Activated naive CD8-positive, alpha-beta T cell treated with anti-CD3 and anti-CD28 coated beads, Interleukin-2, amount 10 ng/mL, durations not matched to agents 7 days and 5 days (primary cell): Measurements from ENCODE around the gene CEP290. TPM values are rescaled to one million over a fixed set of nuclear protein-coding genes. Genes with fewer than 3 reads are reported as not detected.

Experiments
- ATAC-seq: fragments of 150-1000 bp; cut with Tn5 transposase; one replicate; pipeline ENCODE4 v1.10.0; 2021; ENCODE audit warnings: low read depth, moderate library complexity
- POLR2A ChIA-PET: fragments of 350-600 bp; sonication (Branson Sonifier 250); formaldehyde crosslinking; loops from one replicate; lab custom pipeline; 2021; ENCODE audit warnings: antibody characterized with exemption; lab: Charles Lee
- DNase-seq: peaks from one replicate; pipeline ENCODE4 v3.0.0; 2021
- H3K27ac Mint-ChIP-seq: one replicate; pipeline ENCODE4 v1.8.0; 2022; ENCODE audit warnings: mild to moderate bottlenecking, mixed read lengths
- H3K27me3 Mint-ChIP-seq: one replicate; pipeline ENCODE4 v1.8.0; 2022; ENCODE audit warnings: mild to moderate bottlenecking, moderate library complexity, mixed read lengths
- H3K36me3 Mint-ChIP-seq: one replicate; pipeline ENCODE4 v1.8.0; 2021; ENCODE audit warnings: mild to moderate bottlenecking, mixed read lengths
- H3K4me1 Mint-ChIP-seq: one replicate; pipeline ENCODE4 v1.8.0; 2021; ENCODE audit warnings: mixed read lengths
- H3K4me3 Mint-ChIP-seq: one replicate; pipeline ENCODE4 v1.8.0; 2022; ENCODE audit warnings: mild to moderate bottlenecking, moderate library complexity, mixed read lengths
- H3K9me3 Mint-ChIP-seq: one replicate; pipeline ENCODE4 v1.8.0; 2021; ENCODE audit warnings: mixed read lengths
- total RNA-seq, 2 experiments: library from RNA; stranded (reverse); gene quantifications; one replicate each; pipeline ENCODE4 v1.2.3, GENCODE V29; 2021

The CEP290 gene
- total RNA-seq, 2 experiments from 2014 or later: 13.6 to 18.2 TPM

DNA sequence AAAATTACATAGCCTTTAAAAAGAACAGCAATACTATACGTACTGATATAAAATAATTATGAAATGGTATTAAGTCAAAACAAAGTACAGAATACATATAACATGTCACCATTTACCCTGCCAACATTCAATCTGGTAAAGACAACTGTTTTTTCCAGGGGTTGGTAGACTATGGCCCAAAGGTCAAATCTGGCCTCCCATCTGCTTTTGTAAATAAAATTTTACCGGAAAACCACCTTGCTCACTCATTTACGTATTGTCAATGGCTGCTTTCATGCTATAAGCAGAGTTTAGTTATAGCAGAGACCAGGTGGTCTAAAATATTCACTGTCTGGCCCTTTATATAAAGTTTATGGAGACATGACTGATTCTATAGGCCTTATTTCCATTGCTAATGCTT, 14.0 kb downstream of the CEP290 start:
- ATAC-seq (no peak), DNase-seq (no peak)
- Mint-ChIP-seq H3K27me3 (no peaks in the 10 kb centered on the region), H3K4me1 (no peaks in the 10 kb centered on the region), H3K9me3 (no peaks in the 10 kb centered on the region), H3K36me3 (peaks cover 3% of the 10 kb centered on the region), H3K4me3 (no peak overlapping the region), H3K27ac (no peak overlapping the region)
- POLR2A ChIA-PET: no interaction called here

DNA sequence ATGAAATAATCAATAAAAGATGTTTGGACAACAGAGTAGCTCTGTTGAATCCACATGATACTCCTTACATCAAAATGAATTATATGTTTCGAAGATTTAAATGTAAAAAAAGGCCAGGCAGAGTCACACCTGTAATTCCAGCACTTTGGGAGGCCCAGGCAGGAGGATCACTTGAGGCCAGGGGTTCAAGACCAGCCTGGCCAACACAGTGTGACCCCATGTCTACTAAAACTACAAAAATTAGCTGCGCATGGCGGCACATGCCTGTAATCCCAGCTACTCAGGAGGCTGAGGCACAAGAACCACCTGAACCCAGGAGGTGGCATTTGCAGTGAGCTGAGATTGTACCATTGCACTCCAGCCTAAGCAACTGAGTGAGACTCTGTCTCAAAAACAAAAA, 14.8 kb downstream of the CEP290 start:
- Mint-ChIP-seq H3K9me3 (no peaks in the 10 kb centered on the region), H3K4me3 (no peak overlapping the region), H3K4me1 (no peaks in the 10 kb centered on the region), H3K27me3 (no peaks in the 10 kb centered on the region), H3K36me3 (peaks cover 3% of the 10 kb centered on the region), H3K27ac (no peak overlapping the region)
- POLR2A ChIA-PET: no interaction called here
- ATAC-seq: no peak
- no peak for DNase-seq

DNA sequence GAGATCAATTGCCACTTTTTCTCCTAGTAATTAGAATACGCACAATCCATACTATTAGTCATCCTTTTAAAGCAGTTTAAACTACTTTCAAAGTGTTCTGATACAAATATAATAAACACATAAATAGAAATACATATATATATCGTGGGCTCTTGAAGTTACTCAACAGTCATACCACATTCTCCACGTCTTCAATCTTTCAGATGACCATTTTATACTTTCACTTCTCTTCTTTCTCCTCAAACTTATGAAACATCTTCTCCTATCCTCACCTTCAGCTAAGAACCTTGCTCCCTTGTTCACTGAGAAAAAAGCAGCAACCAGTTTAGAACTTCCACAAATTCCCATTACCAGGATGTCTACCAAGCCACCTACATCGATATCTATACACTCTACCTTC, 19.2 kb downstream of the CEP290 start:
- no peak overlapping the region for H3K27ac Mint-ChIP-seq
- no peaks in the 10 kb centered on the region for H3K4me1 Mint-ChIP-seq
- H3K9me3 Mint-ChIP-seq: no peaks in the 10 kb centered on the region
- H3K27me3 Mint-ChIP-seq: no peaks in the 10 kb centered on the region
- ATAC-seq (no peak), DNase-seq (no peak)
- H3K36me3 Mint-ChIP-seq: peaks cover 2% of the 10 kb centered on the region
- no peak overlapping the region for H3K4me3 Mint-ChIP-seq
- POLR2A ChIA-PET: no interaction called here

DNA sequence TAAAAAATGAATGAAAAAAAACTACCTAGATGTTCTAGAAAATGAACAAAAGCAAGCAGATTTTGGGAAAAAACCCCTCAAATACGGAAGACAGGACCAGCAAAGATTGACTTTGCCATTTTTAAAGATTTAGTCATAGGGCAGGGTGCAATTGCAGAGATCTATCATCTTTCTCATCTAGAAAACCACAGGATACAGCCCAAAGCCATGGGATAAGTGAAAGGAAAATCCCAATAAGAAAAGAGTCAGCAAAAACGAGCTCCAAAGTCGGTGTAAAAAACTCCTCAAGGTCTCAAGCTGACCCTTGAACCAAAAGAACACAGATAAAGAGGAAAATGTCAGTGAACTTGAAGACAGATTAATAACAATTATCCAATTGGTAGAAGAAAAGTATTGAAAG, 28.0 kb downstream of the CEP290 start:
- ATAC-seq: no peak

DNA sequence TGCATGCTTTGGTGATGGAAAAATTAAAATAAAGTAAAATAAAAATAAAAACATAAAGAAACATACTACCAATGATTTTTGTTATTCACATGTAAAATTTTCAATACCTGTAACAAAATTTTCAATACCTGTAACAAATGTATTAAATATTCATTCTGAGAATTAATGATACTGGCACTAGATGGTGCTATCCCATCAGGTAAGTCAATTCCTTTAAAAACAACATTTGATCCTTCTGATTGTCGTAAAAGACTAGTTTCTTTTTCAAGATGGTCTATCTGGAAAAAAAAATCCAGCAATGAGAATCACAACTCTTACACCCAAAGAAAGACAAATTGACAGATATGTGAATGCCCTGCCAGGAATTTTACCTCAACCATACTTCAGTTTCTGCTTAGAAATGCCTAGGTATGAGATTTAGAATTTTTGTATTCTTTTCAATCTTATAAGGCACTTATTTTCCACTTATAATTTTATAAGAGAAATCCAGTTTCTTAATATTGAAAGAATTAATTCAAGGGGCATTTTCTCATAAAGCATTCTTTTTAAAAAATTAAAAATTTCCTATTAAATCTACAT, 30.7 kb downstream of the CEP290 start:
- ATAC-seq (no peak), DNase-seq (no peak)
- H3K9me3 Mint-ChIP-seq: no peaks in the 10 kb centered on the region
- H3K4me1 Mint-ChIP-seq: peaks cover 2% of the 10 kb centered on the region
- POLR2A ChIA-PET: no interaction called here
- no peak overlapping the region for H3K27ac Mint-ChIP-seq
- H3K4me3 Mint-ChIP-seq: peak overlapping the region; percentile 46
- H3K27me3 Mint-ChIP-seq: no peaks in the 10 kb centered on the region
- H3K36me3 Mint-ChIP-seq: peaks cover 4% of the 10 kb centered on the region

More for the DNA sequence above, 28.0 kb downstream of the CEP290 start:
- peaks cover 2% of the 10 kb centered on the region for H3K4me1 Mint-ChIP-seq
- DNase-seq: no peak
- no peaks in the 10 kb centered on the region for H3K27me3 Mint-ChIP-seq
- H3K4me3 Mint-ChIP-seq: no peak overlapping the region
- POLR2A ChIA-PET: no interaction called here
- no peaks in the 10 kb centered on the region for H3K9me3 Mint-ChIP-seq
- no peak overlapping the region for H3K27ac Mint-ChIP-seq
- H3K36me3 Mint-ChIP-seq: peaks cover 10% of the 10 kb centered on the region

DNA sequence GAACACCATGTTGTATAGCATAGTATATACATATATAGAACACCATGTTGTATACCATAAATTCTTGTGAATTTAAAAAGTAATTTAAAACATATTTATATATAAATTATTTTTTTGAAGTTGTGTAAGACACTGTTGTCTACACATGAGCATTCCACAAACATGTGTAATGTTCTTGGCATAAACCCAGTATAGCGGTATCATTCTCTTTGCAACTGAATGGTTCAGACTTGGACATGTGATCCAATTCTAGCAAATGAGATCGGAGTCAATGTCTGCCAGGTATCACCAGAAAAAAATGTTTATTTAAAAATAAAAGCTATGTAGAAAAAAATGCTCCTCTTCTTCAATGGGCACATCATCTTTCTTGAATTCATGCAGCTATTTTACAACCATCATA, 33.9 kb downstream of the CEP290 start:
- POLR2A ChIA-PET: no interaction called here
- no peak for ATAC-seq
- no peak overlapping the region for H3K4me3 Mint-ChIP-seq
- no peaks in the 10 kb centered on the region for H3K27me3 Mint-ChIP-seq
- no peak overlapping the region for H3K27ac Mint-ChIP-seq
- peaks cover 4% of the 10 kb centered on the region for H3K36me3 Mint-ChIP-seq
- H3K4me1 Mint-ChIP-seq: peaks cover 2% of the 10 kb centered on the region
- no peaks in the 10 kb centered on the region for H3K9me3 Mint-ChIP-seq
- DNase-seq: no peak

DNA sequence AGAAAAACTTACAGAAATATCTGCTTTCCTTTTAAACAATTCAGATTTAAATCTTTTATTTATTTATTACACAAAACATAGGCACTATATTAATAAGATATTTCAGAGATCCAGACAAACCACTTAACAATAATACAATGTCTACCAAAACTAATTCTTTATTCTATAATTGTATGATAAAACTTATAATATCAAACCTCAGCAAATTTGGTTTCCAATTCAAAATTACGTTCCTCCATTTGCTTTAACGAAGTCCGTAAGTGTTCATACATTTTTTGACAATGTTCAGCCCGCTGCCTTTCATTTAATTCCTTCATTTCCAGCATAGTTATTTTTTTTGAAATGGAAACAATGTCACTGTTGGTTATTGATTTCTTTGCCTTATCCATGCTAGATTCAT, 48.3 kb downstream of the CEP290 start:
- ATAC-seq: no peak
- Mint-ChIP-seq H3K27ac (no peak overlapping the region), H3K27me3 (no peaks in the 10 kb centered on the region), H3K4me3 (no peak overlapping the region), H3K36me3 (peaks cover 8% of the 10 kb centered on the region), H3K4me1 (no peaks in the 10 kb centered on the region), H3K9me3 (no peaks in the 10 kb centered on the region)
- POLR2A ChIA-PET: no interaction called here
- DNase-seq: no peak

DNA sequence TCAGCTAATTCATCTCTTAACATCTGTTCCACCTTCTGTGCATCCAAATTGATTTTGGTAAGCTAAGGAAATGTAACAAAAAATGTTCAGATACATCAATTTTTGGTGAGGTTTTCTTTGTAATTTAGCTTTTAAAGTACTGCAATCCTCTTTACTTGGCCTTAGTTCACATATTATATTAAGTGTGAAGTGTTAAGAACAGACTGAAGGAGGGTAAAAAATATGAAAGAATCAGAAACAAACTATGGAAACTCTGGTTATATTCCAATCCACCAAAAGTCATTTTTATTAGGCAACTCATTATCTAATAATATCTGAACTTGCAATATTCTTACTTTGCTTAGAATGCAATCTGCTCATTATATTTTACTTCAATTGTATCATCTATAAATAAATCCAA, 49.1 kb downstream of the CEP290 start:
- POLR2A ChIA-PET: no interaction called here
- Mint-ChIP-seq H3K36me3 (peaks cover 7% of the 10 kb centered on the region), H3K27ac (no peak overlapping the region), H3K4me3 (no peak overlapping the region), H3K9me3 (no peaks in the 10 kb centered on the region), H3K27me3 (no peaks in the 10 kb centered on the region), H3K4me1 (no peaks in the 10 kb centered on the region)
- no peak for DNase-seq
- ATAC-seq: no peak

DNA sequence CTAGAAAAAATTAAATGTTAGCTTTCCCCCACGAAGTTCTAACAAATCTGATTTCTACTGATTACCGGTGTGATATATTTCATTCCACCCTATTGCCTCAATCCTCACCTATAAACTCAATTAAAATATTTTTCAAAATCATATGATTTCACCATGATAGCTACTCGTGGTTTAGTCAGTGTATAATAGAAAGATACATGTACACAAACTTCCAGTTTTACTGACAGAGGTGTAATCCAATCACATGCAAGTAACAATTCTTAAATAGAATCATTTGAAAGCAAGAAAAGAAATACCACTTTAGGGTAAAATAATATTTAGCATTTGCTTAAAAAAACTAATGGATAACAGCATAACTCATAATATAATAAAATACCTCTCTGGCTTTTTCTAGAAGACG, 57.7 kb downstream of the CEP290 start:
- H3K4me3 Mint-ChIP-seq: no peak overlapping the region
- H3K9me3 Mint-ChIP-seq: no peaks in the 10 kb centered on the region
- H3K36me3 Mint-ChIP-seq: peaks cover 10% of the 10 kb centered on the region
- DNase-seq (no peak), ATAC-seq (no peak)
- H3K27me3 Mint-ChIP-seq: no peaks in the 10 kb centered on the region
- no peak overlapping the region for H3K27ac Mint-ChIP-seq
- no peaks in the 10 kb centered on the region for H3K4me1 Mint-ChIP-seq
- POLR2A ChIA-PET: interaction anchor here (0.7 kb wide), 1 partner anchor 49 kb away, joined by 4 read pairs; a partner anchor contains a TSS

DNA sequence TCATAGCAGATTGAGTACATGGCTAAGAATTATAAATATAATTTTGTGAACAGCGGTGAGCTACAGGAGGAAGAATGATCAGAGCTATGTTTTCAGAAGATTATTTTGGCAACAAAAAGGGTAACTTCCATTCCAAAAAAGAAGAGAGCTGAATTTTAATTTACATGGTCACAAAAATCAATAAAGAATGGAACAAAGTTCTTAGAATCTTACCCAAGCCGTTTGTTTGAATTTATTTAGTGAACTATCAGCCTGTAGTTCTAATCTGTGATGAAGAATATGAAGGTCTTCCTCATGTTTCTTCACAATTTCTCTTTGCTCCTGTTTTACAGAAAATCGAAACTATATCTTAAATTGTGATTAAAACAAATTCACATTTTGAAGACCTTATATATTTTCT, 58.3 kb downstream of the CEP290 start:
- no peak overlapping the region for H3K4me3 Mint-ChIP-seq
- H3K27me3 Mint-ChIP-seq: no peaks in the 10 kb centered on the region
- H3K4me1 Mint-ChIP-seq: no peaks in the 10 kb centered on the region
- no peak overlapping the region for H3K27ac Mint-ChIP-seq
- ATAC-seq (no peak), DNase-seq (no peak)
- H3K36me3 Mint-ChIP-seq: peaks cover 5% of the 10 kb centered on the region
- POLR2A ChIA-PET: interaction anchor here (0.7 kb wide), 1 partner anchor 48 kb away, joined by 4 read pairs; a partner anchor contains a TSS
- H3K9me3 Mint-ChIP-seq: no peaks in the 10 kb centered on the region

DNA sequence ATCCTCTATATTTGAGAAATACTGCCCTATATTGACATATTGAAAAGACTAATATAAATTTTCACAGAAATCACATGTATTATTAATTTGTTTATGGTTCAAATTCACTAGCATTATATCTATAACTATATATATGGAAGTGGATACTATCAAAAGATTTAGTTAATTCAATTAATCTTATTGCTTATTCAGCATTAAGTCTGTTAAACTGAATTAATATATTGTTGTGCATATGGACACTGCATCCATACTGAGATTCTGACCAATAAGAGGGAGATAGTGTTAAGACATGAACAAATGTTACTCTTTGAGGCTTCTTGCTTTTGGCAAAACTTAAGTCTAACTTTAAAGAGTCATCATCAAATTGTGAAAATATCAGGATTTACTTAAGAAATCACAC, 60.6 kb downstream of the CEP290 start:
- Mint-ChIP-seq H3K4me3 (no peak overlapping the region), H3K9me3 (no peaks in the 10 kb centered on the region), H3K36me3 (peaks cover 7% of the 10 kb centered on the region), H3K4me1 (no peaks in the 10 kb centered on the region), H3K27ac (no peak overlapping the region), H3K27me3 (no peaks in the 10 kb centered on the region)
- POLR2A ChIA-PET: no interaction called here
- ATAC-seq (no peak), DNase-seq (no peak)

DNA sequence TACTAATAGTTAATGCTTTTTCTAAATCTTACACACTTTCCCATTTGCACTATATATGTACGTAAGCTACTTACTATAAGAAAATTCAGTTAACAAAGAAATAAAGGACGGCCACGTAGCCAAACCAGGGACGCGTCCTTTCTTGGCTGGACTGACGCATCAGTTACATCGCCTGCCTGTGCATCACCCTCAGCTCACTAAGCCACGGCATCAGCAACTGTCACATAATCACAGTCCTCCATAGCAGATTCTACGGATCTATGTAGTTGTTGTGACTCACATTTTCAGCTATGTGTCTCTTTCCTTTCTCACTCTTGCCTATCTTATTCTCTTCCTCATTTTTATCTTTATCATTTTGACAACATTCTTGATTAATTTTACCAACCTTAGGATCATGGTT, 74.6 kb downstream of the CEP290 start:
- H3K9me3 Mint-ChIP-seq: no peaks in the 10 kb centered on the region
- peaks cover 11% of the 10 kb centered on the region for H3K4me1 Mint-ChIP-seq
- DNase-seq: no peak
- no peak for ATAC-seq
- POLR2A ChIA-PET: no interaction called here
- H3K4me3 Mint-ChIP-seq: no peak overlapping the region
- peaks cover 18% of the 10 kb centered on the region for H3K36me3 Mint-ChIP-seq
- H3K27ac Mint-ChIP-seq: no peak overlapping the region
- H3K27me3 Mint-ChIP-seq: no peaks in the 10 kb centered on the region

DNA sequence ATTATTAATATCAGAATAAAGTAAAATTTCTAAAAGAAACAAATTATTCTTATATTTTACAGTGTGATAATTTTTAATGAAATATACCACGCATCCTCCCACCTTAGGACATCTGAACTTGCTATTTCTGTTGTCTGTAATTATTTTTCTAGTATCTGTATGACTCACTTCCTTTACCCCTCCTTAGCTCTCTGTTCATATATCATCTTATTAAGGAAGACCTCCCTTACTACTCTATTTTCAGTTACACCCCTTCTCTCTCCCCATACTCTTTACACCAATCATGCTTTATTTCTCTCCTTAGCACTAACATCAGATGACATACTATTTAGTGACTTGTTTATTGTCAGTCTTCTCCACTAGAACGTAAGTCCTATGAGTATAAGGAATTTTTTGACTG, 78.5 kb downstream of the CEP290 start:
- Mint-ChIP-seq H3K4me1 (peaks cover 11% of the 10 kb centered on the region), H3K27ac (no peak overlapping the region)
- peak; percentile 33 for ATAC-seq

DNA sequence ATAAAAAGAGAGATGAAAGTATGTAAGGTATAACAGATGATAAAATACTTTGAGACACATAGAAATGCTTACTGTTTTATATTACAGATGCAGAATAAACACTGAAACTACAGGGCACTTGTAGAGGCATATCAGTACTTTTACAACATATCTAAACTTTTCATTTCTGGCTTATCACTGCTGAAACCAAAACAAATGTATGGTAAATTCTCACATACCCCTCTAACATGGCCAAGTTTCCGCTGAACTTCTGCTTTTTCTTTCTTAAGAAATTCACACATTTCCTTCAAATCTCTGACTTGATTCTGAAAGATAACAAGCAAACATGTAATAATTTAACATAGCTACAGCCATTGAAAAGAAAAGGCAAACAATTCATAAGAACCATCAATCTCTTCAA, 79.4 kb downstream of the CEP290 start:
- Mint-ChIP-seq H3K36me3 (peaks cover 22% of the 10 kb centered on the region), H3K4me1 (peaks cover 11% of the 10 kb centered on the region), H3K27ac (no peak overlapping the region), H3K4me3 (no peak overlapping the region), H3K27me3 (no peaks in the 10 kb centered on the region), H3K9me3 (no peaks in the 10 kb centered on the region)
- POLR2A ChIA-PET: no interaction called here
- no peak for DNase-seq
- no peak for ATAC-seq

More for the DNA sequence above, 78.5 kb downstream of the CEP290 start:
- peaks cover 19% of the 10 kb centered on the region for H3K36me3 Mint-ChIP-seq
- peak overlapping the region; percentile 32 for H3K4me3 Mint-ChIP-seq
- POLR2A ChIA-PET: no interaction called here
- DNase-seq: no peak
- no peaks in the 10 kb centered on the region for H3K27me3 Mint-ChIP-seq
- H3K9me3 Mint-ChIP-seq: no peaks in the 10 kb centered on the region

DNA sequence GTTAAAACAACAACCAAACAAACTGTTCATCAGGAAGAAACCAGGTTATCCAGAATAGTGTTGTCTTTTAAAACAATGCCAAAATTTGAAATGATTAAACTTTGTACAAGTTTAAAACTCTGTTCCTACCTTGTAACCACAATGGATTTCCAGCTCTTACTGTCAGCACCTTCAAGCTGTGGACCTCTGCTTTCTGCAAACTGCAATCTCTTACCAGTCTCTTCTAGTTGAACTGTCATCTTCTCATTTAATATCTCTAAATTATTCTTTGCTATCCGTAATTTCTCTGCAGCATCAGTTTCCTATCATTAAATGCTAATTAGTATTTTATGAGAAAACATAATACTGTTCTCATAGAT, 83.2 kb downstream of the CEP290 start:
- Mint-ChIP-seq H3K36me3 (peaks cover 22% of the 10 kb centered on the region), H3K27ac (no peak overlapping the region), H3K27me3 (no peaks in the 10 kb centered on the region), H3K4me3 (no peak overlapping the region), H3K4me1 (peaks cover 8% of the 10 kb centered on the region), H3K9me3 (no peaks in the 10 kb centered on the region)
- DNase-seq (no peak), ATAC-seq (no peak)
- POLR2A ChIA-PET: no interaction called here
